Measurements from ENCODE around the gene EEF1AKMT3.

EEF1AKMT3 gene

GRCh38 chr12:57735198-57735855, 37.1 kb upstream of the EEF1AKMT3 start:
- DNase-seq (ENCODE audit: low read depth in 3 of 3): no peak

GRCh38 chr12:57735952-57736740, 36.3 kb upstream of the EEF1AKMT3 start:
- no peak for DNase-seq (ENCODE audit: low read depth in 3 of 3)

GRCh38 chr12:57736741-57737466, 35.5 kb upstream of the EEF1AKMT3 start:
- no peak for DNase-seq (ENCODE audit: low read depth in 3 of 3)

GRCh38 chr12:57737467-57738460, 34.6 kb upstream of the EEF1AKMT3 start:
- DNase-seq (ENCODE audit: low read depth in 3 of 3): no peak

- no peak for DNase-seq (ENCODE audit: low read depth in 3 of 3)
Observed at GRCh38 chr12:57738661-57739237, 33.7 kb upstream of the EEF1AKMT3 start, which contains the start of gene AGAP2. Gene AGAP2 (minus strand): TSS chr12:57738742. CDS start chr12:57738246, 496 bp downstream.

- DNase-seq (ENCODE audit: low read depth in 3 of 3): no peak
Observed at GRCh38 chr12:57739387-57739786, 33.0 kb upstream of the EEF1AKMT3 start.

- DNase-seq (ENCODE audit: low read depth in 3 of 3): no peak
Observed at GRCh38 chr12:57739914-57740538, 32.4 kb upstream of the EEF1AKMT3 start.

GRCh38 chr12:57740656-57741412, 31.6 kb upstream of the EEF1AKMT3 start:
- DNase-seq (ENCODE audit: low read depth in 3 of 3): peak in 1 of 3 donors; percentile 53

- DNase-seq (ENCODE audit: low read depth in 3 of 3): no peak
Observed at GRCh38 chr12:57741413-57741789, 31.0 kb upstream of the EEF1AKMT3 start.

- peak in 2 of 3 donors; percentile 57 to 80 for DNase-seq (ENCODE audit: low read depth in 3 of 3)
Observed at GRCh38 chr12:57741844-57742738, 30.3 kb upstream of the EEF1AKMT3 start.

- DNase-seq (ENCODE audit: low read depth in 3 of 3): no peak
Observed at GRCh38 chr12:57743769-57744168, 28.6 kb upstream of the EEF1AKMT3 start.

- peak in 2 of 3 donors; percentile 66 to 67 for DNase-seq (ENCODE audit: low read depth in 3 of 3)
Observed at GRCh38 chr12:57744194-57744776, 28.1 kb upstream of the EEF1AKMT3 start.

GRCh38 chr12:57744777-57745484, 27.5 kb upstream of the EEF1AKMT3 start, which contains the start of gene TSPAN31:
Gene TSPAN31 (plus strand): TSS chr12:57745039. CDS start chr12:57745155, 116 bp downstream.
- peak; percentile 90 to 95 (median 94) for DNase-seq (ENCODE audit: low read depth in 3 of 3)

- no peak for DNase-seq (ENCODE audit: low read depth in 3 of 3)
Observed at GRCh38 chr12:57745485-57745881, 26.9 kb upstream of the EEF1AKMT3 start.

GRCh38 chr12:57746025-57746424, 26.4 kb upstream of the EEF1AKMT3 start:
- no peak for DNase-seq (ENCODE audit: low read depth in 3 of 3)

- no peak for DNase-seq (ENCODE audit: low read depth in 3 of 3)
Observed at GRCh38 chr12:57749061-57749460, 23.4 kb upstream of the EEF1AKMT3 start.
